Lung (tissue), 12 donors: ENCODE measurements around the gene GGA1. TPM values are rescaled to one million over a fixed set of nuclear protein-coding genes. Genes with fewer than 3 reads are reported as not detected.
"Not testable (repeated sequence)": the region's sequence is repeated elsewhere in the genome, so short reads cannot be mapped to it uniquely, and the experiment has no call there.

ENCODE experiments used
- ATAC-seq: fragments of 200-7000 bp; cut with Tn5 transposase; one replicate; pipeline ENCODE4 v1.9.1; 2020; ENCODE audit warnings: moderate number of reproducible peaks; ENCODE audit not compliant: insufficient read depth, low FRiP score
- DNase-seq, 3 donors: peaks; one replicate each; pipeline ENCODE4 v3.0.0-alpha.2; 2013 to 2017
- H3K27ac ChIP-seq, 2 donors: one replicate each; pipeline ENCODE4 v1.5.1; 2013; ENCODE audit warnings: mild to moderate bottlenecking in 2 of 2, moderate library complexity in 2 of 2, control low read depth in 1 of 2, inconsistent platforms in 1 of 2, low read depth in 1 of 2, low read length in 1 of 2
- H3K27me3 ChIP-seq, 3 donors: one replicate each; pipeline ENCODE4 v1.5.1; 2013; ENCODE audit warnings: low read length in 2 of 3; ENCODE audit not compliant: control insufficient read depth in 3 of 3, insufficient read depth in 3 of 3
- H3K36me3 ChIP-seq, 4 donors: one replicate each; pipeline ENCODE4 v1.5.1; 2013; ENCODE audit warnings: low read length in 4 of 4, mild to moderate bottlenecking in 1 of 4, moderate library complexity in 1 of 4; ENCODE audit not compliant: control insufficient read depth in 4 of 4, insufficient read depth in 4 of 4
- H3K4me1 ChIP-seq, 5 donors: one replicate each; pipeline ENCODE4 v1.5.1; 2013; ENCODE audit warnings: low read length in 5 of 5, mild to moderate bottlenecking in 2 of 5, moderate library complexity in 1 of 5; ENCODE audit not compliant: control insufficient read depth in 5 of 5, insufficient read depth in 5 of 5
- H3K4me3 ChIP-seq: one replicate; pipeline ENCODE4 v1.5.1; 2013; ENCODE audit warnings: mild to moderate bottlenecking, control low read depth, moderate library complexity
- H3K9ac ChIP-seq, 2 donors: one replicate each; pipeline ENCODE4 v1.5.1; 2013; ENCODE audit warnings: low read length in 2 of 2, control low read depth in 1 of 2; ENCODE audit not compliant: insufficient read depth in 1 of 2
- H3K9me3 ChIP-seq, 4 donors: one replicate each; pipeline ENCODE4 v1.5.1; 2013; ENCODE audit warnings: low read length in 3 of 4, mild to moderate bottlenecking in 1 of 4, moderate library complexity in 1 of 4; ENCODE audit not compliant: control insufficient read depth in 4 of 4, insufficient read depth in 3 of 4
- CTCF ChIP-seq: IDR thresholded peaks from 2 replicates; pipeline ENCODE4 v1.5.1; 2012; ENCODE audit warnings: mild to moderate bottlenecking; ENCODE audit errors: control extremely low read depth, extremely low read depth
- WGBS, 2 donors: extraction: QIAGEN DNeasy Blood & Tissue Kit; methylation state at CpG; one replicate each; pipeline ENCODE4 v1.1.7; 2013; 5-methylcytosine and 5-hydroxymethylcytosine counted together
- polyA plus RNA-seq, 2 donors: library from polyadenylated mRNA; stranded (reverse); fragments of 200-250 nt; gene quantifications; one replicate each; pipeline ENCODE4 v1.2.1, GENCODE V29; 2013
- total RNA-seq, 2 donors: library from RNA; depleted of rRNA in 1 of 2; stranded (reverse); fragments of >200 nt in 1 of 2; gene quantifications; one replicate each; pipeline ENCODE4 v1.2.1, GENCODE V29; 2014 to 2021
- donor health status: control.
- donor health status: control.
- donor health status: Bipolar disorder and iron deficiency.
- donor health status: healthy.
- donor health status: DM: yes; HTN: yes; CAD: no.

Gene GGA1
- total and polyA plus RNA-seq, 4 donors = 51.5 to 72.4 (median 57.5) TPM

GRCh38 chr22:37582526-37582925, 26.1 kb upstream of the GGA1 start:
- Histone ChIP-seq H3K4me3 (no peak overlapping the region), H3K27ac (no peak overlapping the region), H3K36me3 (no peaks in the 10 kb centered on the region), H3K27me3 (no peaks in the 10 kb centered on the region), H3K4me1 (peaks cover 0 to 12% (median 2%) of the 10 kb centered on the region in 5 donors), H3K9me3 (no peaks in the 10 kb centered on the region), H3K9ac (no peak overlapping the region)
- DNase-seq = no peak
- no peak for TF ChIP-seq CTCF
- 72 to 93% methylated on average over 4 of the region's 4 CpGs for WGBS, 2 donors
- no peak for ATAC-seq

GRCh38 chr22:37588546-37589215, 20.0 kb upstream of the GGA1 start:
- Histone ChIP-seq H3K27me3 (no peaks in the 10 kb centered on the region), H3K4me3 (no peak overlapping the region), H3K27ac (no peak overlapping the region), H3K9me3 (no peaks in the 10 kb centered on the region), H3K36me3 (no peaks in the 10 kb centered on the region), H3K4me1 (peaks cover 0 to 30% (median 6%) of the 10 kb centered on the region in 5 donors), H3K9ac (no peak overlapping the region)
- DNase-seq (peak in 1 of 3 donors; percentile 82), ATAC-seq (no peak)
- TF ChIP-seq CTCF = no peak
- 68 to 79% methylated on average over 11 of the region's 11 CpGs for WGBS, 2 donors

GRCh38 chr22:37589636-37590035, 19.0 kb upstream of the GGA1 start:
- WGBS, 2 donors = 84 to 93% methylated on average over 5 of the region's 5 CpGs
- no peak overlapping the region for H3K9ac ChIP-seq
- H3K36me3 ChIP-seq = no peaks in the 10 kb centered on the region
- no peak for DNase-seq
- no peak for ATAC-seq
- H3K27me3 ChIP-seq = no peaks in the 10 kb centered on the region
- H3K4me1 ChIP-seq = peaks cover 0 to 30% (median 6%) of the 10 kb centered on the region in 5 donors
- TF ChIP-seq CTCF = no peak
- H3K9me3 ChIP-seq = no peaks in the 10 kb centered on the region
- H3K27ac ChIP-seq = no peak overlapping the region
- H3K4me3 ChIP-seq = no peak overlapping the region

DNA sequence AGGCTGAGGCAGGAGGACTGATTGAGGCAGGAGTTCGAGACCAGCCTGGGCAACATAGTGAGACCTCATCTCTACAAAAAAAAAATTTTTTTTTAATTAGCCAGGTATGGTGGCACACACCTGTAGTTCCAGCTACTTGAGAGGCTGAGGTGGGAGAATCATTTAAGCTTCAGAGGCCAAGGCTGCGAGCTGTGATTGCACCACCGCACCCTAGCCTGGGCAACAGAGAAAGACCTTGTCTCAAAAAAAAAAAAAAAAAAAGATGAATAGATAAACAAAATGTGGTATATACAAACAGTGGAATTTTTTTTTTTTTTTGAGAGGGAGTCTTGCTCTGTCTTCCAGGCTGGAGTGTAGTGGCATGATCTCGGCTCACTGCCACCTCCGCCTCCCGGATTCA, 17.6 kb upstream of the GGA1 start:
- not testable (repeated sequence) for H3K9me3 ChIP-seq, DNase-seq, ATAC-seq, H3K4me3 ChIP-seq, H3K36me3 ChIP-seq, H3K27me3 ChIP-seq, H3K27ac ChIP-seq, H3K9ac ChIP-seq
- WGBS, 2 donors = 78 to 80% methylated on average over 6 of the region's 6 CpGs
- H3K4me1 ChIP-seq = peaks cover 0 to 30% (median 6%) of the 10 kb centered on the region in 5 donors
